ENCODE measurements around the gene LRRC23. TPM values are rescaled to one million over a fixed set of nuclear protein-coding genes. Genes with fewer than 3 reads are reported as not detected.

Gene LRRC23
- total and polyA plus RNA-seq, 9 donors, result 5.7 to 13.7 (median 11.0) TPM

DNA sequence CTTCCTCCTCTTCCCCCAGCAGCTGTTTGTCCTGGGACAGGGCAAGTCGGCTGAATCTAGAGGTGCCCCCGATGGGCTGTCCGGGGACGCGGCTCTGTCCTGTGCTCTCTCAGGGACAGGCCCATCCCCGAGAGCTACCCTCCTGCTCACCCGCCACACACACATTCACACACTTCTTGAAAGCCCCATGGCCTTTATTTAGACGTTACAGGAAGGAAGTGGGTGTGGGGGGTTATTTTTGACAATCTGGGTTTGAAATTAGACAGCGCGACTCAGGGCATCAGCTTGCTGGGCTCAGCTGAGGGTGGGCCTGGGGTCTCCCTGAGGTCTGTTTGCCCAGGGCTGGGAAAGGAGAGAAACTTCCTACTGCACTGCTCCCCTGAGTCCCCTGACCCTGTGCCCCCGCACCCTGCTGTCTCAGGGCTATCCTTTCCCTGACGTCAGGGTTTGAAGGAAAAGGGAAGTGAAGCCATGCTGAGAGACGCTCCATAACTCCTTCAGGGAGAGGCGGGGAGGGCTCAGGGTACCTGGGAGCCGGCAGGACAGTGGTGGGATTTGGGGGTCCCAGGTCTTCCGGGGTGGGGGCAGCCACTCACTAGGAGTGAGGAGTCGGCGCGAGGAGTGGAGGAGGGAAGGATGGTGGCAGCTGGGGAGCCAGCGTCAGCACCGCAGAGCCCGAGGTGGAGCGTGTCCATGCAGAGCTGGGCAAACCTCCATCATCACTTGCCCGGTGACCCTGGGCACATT lies 54.6 kb downstream of the LRRC23 start:
- Histone ChIP-seq H3K4me3 (ENCODE audit: low read length) (no peak overlapping the region), H3K27me3 (ENCODE audit: control insufficient read depth, insufficient read depth, low read length) (no peaks in the 10 kb centered on the region), H3K36me3 (ENCODE audit: control insufficient read depth, insufficient read depth, low read length) (peaks cover 4% of the 10 kb centered on the region), H3K4me1 (ENCODE audit: control insufficient read depth, insufficient read depth, low read length) (peaks cover 54% of the 10 kb centered on the region), H3K9me3 (replicated peaks; ENCODE audit: control insufficient read depth, low read depth, low read length) (no peaks in the 10 kb centered on the region), H3K27ac (ENCODE audit: low read length) (peak overlapping the region; percentile 81)
- WGBS (ENCODE audit: insufficient coverage), result 41% methylated on average over 9 of the region's 24 CpGs
- DNase-seq, result peak; percentile 79

DNA sequence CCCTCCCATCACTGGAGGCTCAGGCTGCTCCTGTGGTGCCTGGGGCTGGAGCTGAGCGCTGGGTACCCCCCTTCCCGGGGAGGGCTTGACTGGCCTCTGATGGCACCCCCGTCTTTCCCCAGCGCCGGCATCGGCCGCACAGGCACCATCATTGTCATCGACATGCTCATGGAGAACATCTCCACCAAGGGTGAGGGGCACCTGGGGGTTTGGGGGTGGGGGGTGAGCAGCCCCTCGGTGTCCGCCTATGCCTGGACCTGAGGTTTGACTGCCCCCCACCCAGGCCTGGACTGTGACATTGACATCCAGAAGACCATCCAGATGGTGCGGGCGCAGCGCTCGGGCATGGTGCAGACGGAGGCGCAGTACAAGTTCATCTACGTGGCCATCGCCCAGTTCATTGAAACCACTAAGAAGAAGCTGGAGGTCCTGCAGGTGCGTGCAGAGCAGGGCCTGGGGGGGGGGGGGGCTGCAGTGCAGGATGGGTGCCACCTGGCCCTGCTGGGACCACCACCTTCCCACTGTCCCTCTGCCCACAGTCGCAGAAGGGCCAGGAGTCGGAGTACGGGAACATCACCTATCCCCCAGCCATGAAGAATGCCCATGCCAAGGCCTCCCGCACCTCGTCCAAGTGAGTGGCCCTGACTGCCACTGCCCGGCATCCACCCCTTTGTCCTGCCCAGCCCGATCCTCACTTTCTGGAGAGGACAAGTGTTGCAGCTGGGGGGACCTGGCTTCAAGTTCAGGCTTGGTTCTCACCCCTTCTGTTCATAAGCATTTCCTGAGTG lies 55.4 kb downstream of the LRRC23 start:
- DNase-seq, result no peak
- Histone ChIP-seq H3K27ac (ENCODE audit: low read length) (peak overlapping the region; percentile 81), H3K4me3 (ENCODE audit: low read length) (no peak overlapping the region), H3K36me3 (ENCODE audit: control insufficient read depth, insufficient read depth, low read length) (peaks cover 8% of the 10 kb centered on the region), H3K27me3 (ENCODE audit: control insufficient read depth, insufficient read depth, low read length) (no peaks in the 10 kb centered on the region), H3K9me3 (replicated peaks; ENCODE audit: control insufficient read depth, low read depth, low read length) (no peaks in the 10 kb centered on the region), H3K4me1 (ENCODE audit: control insufficient read depth, insufficient read depth, low read length) (peaks cover 58% of the 10 kb centered on the region)
- WGBS (ENCODE audit: insufficient coverage), result 86% methylated on average over 17 of the region's 26 CpGs

DNA sequence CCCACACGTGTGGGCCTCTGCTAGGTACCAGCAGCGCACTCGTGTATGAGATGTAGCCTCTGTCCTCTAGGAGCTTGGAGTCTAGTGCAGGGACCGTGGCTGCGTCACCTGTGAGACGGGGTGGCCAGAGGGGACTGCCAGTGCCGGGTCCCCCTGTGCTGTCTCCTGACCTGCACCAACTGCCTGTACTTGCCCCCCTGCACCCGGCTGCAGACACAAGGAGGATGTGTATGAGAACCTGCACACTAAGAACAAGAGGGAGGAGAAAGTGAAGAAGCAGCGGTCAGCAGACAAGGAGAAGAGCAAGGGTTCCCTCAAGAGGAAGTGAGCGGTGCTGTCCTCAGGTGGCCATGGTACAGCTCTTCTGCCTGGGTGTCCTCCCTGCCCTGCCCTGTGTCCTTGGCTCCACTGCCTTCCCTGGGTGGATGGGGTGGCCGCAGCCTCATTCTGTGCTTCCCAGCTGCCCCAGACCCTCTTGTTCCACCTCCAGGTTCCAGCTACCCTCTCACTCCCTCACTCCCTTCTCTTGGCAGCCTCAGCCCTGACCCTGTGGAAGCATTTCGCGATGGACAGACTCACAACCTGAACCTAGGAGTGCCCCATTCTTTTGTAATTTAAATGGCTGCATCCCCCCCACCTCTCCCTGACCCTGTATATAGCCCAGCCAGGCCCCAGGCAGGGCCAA lies 56.1 kb downstream of the LRRC23 start:
- Histone ChIP-seq H3K9me3 (replicated peaks; ENCODE audit: control insufficient read depth, low read depth, low read length) (no peaks in the 10 kb centered on the region), H3K27me3 (ENCODE audit: control insufficient read depth, insufficient read depth, low read length) (no peaks in the 10 kb centered on the region), H3K27ac (ENCODE audit: low read length) (peak overlapping the region; percentile 42), H3K4me3 (ENCODE audit: low read length) (no peak overlapping the region), H3K4me1 (ENCODE audit: control insufficient read depth, insufficient read depth, low read length) (peaks cover 62% of the 10 kb centered on the region), H3K36me3 (ENCODE audit: control insufficient read depth, insufficient read depth, low read length) (peaks cover 15% of the 10 kb centered on the region)
- WGBS (ENCODE audit: insufficient coverage), result 58% methylated on average over 9 of the region's 13 CpGs
- DNase-seq, result peak; percentile 71

DNA sequence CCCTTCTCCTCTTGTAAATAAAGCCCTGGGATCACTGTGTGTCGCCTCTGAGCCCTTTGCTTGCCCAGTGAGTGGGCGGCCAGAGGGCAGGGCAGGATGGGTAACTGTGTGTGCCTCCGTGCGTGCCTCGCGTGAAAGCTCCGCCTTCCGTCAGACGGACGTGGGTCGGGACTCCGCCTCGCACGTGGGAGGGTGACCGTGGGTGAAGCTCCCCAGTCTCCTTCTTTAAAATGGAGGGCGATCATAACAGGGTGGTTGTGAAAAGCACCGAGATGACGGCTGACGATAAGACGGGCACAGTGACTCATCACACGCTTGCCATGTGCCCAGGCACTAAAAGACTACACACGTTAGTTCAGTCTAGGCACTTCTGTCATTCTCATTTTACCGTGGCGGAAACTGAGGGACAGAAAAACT lies 56.7 kb downstream of the LRRC23 start:
- peaks cover 61% of the 10 kb centered on the region for H3K4me1 ChIP-seq (ENCODE audit: control insufficient read depth, insufficient read depth, low read length)

DNA sequence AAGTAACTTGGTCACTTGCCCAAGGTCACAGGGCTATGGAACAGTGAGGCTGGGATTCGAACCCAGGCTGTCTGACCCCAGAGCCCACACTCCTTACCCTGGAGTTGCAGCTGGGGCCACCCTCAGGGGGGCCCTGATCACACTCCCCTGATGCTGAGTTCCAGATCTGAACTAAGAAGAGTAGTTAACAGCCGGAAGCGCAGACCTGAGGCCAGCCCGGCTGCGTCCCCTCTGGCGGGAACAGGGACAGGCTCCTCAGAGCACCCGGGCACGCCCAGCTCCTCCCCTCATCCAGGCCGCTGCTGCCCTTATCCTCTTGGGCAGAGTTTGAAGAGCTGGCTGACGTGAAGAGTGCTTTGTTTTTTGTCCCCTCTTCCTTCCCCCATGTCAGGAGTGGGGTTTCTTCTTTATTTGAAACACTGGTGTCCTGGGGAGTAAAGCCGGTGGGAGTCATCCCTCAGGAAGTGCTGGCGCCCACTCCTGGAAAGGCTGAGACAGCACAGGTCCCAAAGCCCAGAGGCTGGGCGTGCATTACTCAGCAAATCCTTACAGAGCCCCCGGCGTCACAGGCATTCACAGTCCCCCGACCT lies 57.2 kb downstream of the LRRC23 start:
- no peaks in the 10 kb centered on the region for H3K9me3 ChIP-seq (replicated peaks; ENCODE audit: control insufficient read depth, low read depth, low read length)
- H3K27ac ChIP-seq (ENCODE audit: low read length), result peak overlapping the region; percentile 67
- peaks cover 59% of the 10 kb centered on the region for H3K4me1 ChIP-seq (ENCODE audit: control insufficient read depth, insufficient read depth, low read length)
- H3K4me3 ChIP-seq (ENCODE audit: low read length), result no peak overlapping the region
- WGBS (ENCODE audit: insufficient coverage), result 2% methylated on average over 12 of the region's 16 CpGs
- peaks cover 25% of the 10 kb centered on the region for H3K36me3 ChIP-seq (ENCODE audit: control insufficient read depth, insufficient read depth, low read length)
- no peaks in the 10 kb centered on the region for H3K27me3 ChIP-seq (ENCODE audit: control insufficient read depth, insufficient read depth, low read length)
- DNase-seq, result peak; percentile 81

More for the DNA sequence above, 56.7 kb downstream of the LRRC23 start:
- Histone ChIP-seq H3K36me3 (ENCODE audit: control insufficient read depth, insufficient read depth, low read length) (peaks cover 20% of the 10 kb centered on the region), H3K4me3 (ENCODE audit: low read length) (no peak overlapping the region), H3K27ac (ENCODE audit: low read length) (peak overlapping the region; percentile 67), H3K9me3 (replicated peaks; ENCODE audit: control insufficient read depth, low read depth, low read length) (no peaks in the 10 kb centered on the region), H3K27me3 (ENCODE audit: control insufficient read depth, insufficient read depth, low read length) (no peaks in the 10 kb centered on the region)
- 59% methylated on average over 19 of the region's 24 CpGs for WGBS (ENCODE audit: insufficient coverage)
- DNase-seq, result no peak

DNA sequence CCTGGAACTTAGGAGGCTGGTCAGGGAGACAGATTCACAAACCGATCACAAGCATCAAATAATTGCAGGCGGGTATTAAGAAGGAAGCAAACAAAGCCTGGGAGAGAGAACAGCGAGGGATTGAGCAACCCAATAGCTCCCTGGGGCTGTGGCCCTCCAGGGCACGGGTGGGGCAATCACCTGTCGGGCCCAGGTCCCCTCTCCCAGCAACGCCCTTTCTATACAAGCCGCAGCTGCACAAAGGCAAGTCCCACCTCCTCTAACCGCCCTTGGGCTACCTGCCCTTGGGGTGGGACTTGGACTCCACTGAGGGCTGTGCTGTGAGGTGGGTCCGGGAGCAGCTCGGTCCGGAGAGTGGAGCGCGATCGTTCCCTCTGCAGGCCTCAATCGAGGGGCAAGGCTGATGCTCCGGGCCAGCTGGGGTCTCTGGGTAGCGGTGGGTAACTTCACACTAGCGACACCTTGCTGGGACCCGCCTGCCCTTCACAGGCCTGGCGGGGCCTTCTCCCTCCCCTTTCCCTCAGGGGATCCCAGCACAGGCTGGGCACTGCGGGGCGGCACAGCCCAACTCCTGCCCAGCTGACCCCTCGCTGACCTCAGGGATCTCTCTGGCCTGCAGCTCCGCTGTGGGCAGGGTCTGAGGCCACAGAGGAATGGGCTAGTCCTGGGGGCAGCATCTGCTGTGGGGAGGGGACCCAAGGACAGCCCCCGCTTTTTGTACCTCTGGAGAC lies 57.8 kb downstream of the LRRC23 start:
- Histone ChIP-seq H3K9me3 (replicated peaks; ENCODE audit: control insufficient read depth, low read depth, low read length) (no peaks in the 10 kb centered on the region), H3K36me3 (ENCODE audit: control insufficient read depth, insufficient read depth, low read length) (peaks cover 32% of the 10 kb centered on the region), H3K27ac (ENCODE audit: low read length) (no peak overlapping the region), H3K4me3 (ENCODE audit: low read length) (no peak overlapping the region), H3K27me3 (ENCODE audit: control insufficient read depth, insufficient read depth, low read length) (no peaks in the 10 kb centered on the region), H3K4me1 (ENCODE audit: control insufficient read depth, insufficient read depth, low read length) (peaks cover 59% of the 10 kb centered on the region)
- DNase-seq, result no peak
- 49% methylated on average over 18 of the region's 25 CpGs for WGBS (ENCODE audit: insufficient coverage)

DNA sequence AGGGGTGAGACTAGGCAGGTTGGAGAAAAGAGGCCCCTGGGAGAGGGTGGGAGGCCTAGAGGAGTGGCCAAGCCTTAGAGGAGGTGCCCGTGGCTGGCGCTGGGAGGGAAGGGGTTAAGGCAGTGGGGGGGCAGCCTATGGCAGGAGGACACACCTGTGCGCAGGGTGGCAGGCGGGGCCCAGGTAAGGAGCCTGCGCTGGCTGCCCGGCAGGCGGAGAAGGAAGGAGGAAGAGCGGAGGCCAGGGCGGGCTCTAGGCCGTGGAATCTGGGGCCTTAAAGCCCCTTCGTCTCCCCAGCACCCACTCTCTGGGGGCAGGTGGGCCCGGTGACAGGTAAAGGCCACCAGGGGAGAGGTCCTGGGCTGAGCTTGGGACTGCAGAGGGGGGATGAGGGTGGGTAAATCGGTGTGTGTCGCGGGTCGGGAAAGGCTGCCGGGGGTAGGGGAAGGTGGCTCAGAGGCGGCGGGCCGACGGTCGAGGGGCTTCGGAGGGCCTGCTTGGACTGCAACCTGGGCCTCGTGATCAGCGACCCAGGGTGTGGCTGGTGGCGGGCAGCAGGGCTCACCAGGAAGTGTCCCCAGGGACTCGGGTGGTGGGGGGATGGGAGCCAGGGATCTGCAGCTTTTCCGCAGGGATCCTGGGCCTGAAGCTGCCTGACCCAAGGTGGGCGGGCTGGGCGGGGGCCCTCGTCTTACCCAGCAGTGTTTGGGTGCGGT lies 58.6 kb downstream of the LRRC23 start:
- 63% methylated on average over 23 of the region's 32 CpGs for WGBS (ENCODE audit: insufficient coverage)
- H3K9me3 ChIP-seq (replicated peaks; ENCODE audit: control insufficient read depth, low read depth, low read length), result no peaks in the 10 kb centered on the region
- DNase-seq, result no peak
- H3K4me1 ChIP-seq (ENCODE audit: control insufficient read depth, insufficient read depth, low read length), result peaks cover 54% of the 10 kb centered on the region
- no peaks in the 10 kb centered on the region for H3K27me3 ChIP-seq (ENCODE audit: control insufficient read depth, insufficient read depth, low read length)
- H3K4me3 ChIP-seq (ENCODE audit: low read length), result no peak overlapping the region
- H3K36me3 ChIP-seq (ENCODE audit: control insufficient read depth, insufficient read depth, low read length), result peaks cover 39% of the 10 kb centered on the region
- H3K27ac ChIP-seq (ENCODE audit: low read length), result no peak overlapping the region
